GM12873 (cell line): ENCODE measurements around the gene ANKS1A.

Experiments used
- TF ChIP-seq, protein P1 (sequence below): IDR thresholded peaks from 2 replicates; pipeline ENCODE4 v1.5.1; 2012; ENCODE audit warnings: low read depth, mild to moderate bottlenecking, moderate library complexity, low read length, control low read depth; ENCODE audit not compliant: insufficient read depth; ENCODE audit errors: missing control alignments

Gene ANKS1A

DNA sequence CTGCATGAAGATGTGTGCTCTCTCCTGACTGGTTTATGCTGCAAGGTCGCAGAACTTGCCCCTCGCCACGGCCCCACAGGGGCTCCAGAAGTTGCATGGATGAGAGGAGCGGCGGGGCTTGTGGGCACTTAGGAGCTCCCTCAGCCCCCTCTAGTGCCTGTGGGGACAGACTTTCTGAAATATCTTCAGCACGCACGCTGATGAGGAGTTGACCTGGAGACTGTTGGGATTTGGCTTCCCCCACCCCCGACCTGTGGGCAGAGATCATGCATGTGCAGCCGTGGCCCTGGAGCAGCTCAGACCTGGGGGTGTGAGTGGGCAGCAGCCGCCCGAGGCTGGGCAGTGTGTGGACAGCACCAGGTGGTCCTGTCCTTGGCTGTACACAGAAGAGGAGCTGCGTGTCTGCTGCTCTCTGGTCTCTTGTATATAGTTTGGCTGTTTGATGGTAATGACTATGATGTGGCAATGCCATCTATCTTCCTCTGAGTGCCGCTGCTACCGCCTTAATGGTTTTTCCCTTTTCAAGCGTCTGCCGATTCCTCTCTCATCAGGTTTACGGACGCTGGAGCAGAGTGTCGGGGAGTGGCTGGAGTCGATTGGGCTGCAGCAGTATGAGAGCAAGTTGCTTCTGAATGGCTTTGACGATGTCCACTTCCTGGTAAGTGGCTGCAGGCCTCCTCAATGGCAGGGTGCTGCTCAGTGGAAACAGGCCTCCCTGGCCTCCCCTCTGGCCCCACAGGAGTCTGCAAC lies 170.7 kb downstream of the ANKS1A start:
- TF ChIP-seq, protein P1, sequence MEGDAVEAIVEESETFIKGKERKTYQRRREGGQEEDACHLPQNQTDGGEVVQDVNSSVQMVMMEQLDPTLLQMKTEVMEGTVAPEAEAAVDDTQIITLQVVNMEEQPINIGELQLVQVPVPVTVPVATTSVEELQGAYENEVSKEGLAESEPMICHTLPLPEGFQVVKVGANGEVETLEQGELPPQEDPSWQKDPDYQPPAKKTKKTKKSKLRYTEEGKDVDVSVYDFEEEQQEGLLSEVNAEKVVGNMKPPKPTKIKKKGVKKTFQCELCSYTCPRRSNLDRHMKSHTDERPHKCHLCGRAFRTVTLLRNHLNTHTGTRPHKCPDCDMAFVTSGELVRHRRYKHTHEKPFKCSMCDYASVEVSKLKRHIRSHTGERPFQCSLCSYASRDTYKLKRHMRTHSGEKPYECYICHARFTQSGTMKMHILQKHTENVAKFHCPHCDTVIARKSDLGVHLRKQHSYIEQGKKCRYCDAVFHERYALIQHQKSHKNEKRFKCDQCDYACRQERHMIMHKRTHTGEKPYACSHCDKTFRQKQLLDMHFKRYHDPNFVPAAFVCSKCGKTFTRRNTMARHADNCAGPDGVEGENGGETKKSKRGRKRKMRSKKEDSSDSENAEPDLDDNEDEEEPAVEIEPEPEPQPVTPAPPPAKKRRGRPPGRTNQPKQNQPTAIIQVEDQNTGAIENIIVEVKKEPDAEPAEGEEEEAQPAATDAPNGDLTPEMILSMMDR = no peak

DNA sequence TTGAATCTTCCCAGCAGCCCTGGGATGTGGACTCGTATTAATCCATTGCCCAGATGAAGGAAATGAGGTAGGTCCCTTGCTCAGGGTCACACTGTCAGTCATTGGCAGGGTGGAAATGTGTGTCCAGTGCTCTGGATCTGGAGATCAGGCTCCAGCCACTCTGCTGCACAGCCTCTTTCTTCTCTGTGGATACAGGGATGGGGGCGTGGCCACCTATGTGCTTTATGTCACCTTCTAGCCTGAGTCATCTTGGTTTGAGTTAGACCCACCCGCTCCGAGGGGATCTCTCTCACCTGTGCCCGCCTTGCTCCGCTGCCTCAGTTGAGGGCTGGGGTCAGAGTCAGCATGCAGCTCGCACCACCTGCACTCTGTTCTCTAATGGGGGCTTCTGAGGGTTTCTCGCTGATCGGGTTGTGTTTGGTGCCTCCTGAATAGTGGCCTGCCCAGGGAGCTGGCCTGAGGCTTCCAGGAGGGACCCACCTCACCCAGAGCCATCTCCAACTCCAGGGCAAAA lies 172.1 kb downstream of the ANKS1A start:
- TF ChIP-seq, protein P1 = no peak

DNA sequence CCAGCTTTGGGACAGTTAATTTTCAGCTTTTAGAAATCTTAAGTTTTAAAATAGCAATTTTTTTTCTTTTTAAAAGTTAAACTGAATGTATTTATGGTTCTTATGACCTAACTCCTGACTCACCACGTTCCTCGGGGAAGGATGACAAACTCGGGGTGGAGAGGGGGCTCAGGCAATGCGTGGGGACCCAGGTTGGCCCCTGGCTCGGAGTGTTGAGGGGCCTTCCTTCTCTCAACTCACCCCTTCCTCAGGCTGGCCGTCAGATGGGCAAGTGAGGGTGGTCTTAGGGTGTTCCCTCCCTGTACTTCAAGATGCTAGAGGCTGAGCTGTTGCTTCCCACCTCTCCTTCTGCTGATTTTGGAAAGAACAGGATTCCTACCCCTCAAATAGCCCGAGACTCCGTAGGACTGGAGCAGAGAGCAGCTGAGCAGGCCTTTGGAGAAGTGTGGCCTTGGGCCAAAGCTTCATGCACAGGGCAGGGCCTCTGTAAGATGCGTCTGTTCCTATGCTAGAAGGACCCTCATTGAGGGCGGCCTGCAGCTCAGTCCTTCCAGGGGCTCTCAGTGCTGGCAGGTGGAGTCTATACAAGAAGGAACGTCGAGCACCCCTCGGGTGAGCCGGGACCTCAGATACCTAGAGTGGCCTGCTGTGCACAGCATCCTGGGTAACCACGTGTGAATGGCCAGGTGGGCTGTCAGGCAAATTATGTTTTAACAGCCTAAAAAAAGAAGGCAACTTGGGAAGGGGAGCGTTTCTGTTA lies 172.8 kb downstream of the ANKS1A start:
- TF ChIP-seq, protein P1 = no peak

DNA sequence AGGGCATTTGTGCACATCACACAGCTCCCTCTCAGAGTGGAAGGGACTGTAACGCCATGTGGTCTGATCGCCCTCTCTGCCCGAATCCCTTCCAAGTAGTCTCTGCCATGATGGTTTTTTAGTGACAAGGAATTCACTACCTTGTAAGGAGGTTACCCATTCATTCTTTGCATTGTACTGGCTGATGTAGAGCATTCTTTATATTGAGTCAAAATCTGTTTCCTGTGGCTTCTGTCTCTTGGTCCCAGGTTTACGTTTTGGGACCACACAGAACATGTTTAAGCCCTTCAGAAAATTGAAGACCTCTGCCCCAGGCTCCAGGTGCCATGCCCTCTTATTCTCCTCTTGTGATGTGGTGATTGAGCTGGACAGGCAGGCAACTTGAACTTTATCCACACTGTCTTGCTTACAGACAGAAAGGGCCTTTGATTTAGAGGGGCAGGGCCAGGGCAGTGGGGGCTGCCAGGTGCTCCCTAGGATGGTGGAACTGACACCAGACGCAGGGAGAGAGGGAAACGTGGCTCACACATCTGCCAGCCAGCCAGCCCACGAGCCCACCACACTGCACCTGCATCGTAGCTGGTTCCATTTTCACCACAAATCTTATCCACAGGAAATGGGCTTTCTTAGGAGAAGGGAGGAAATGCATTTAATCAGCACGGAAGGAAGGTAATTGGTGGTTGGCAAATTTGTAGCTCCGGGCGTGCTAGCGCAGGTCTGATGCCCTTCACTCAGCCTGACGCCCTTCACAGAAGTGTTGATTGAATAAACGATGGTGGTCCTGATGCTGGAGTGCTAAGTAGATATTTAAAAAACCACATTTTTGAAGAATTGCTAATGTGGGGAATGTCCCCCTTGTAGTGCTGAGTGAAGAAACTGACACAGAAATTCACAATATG lies 173.9 kb downstream of the ANKS1A start:
- TF ChIP-seq, protein P1 = no peak

DNA sequence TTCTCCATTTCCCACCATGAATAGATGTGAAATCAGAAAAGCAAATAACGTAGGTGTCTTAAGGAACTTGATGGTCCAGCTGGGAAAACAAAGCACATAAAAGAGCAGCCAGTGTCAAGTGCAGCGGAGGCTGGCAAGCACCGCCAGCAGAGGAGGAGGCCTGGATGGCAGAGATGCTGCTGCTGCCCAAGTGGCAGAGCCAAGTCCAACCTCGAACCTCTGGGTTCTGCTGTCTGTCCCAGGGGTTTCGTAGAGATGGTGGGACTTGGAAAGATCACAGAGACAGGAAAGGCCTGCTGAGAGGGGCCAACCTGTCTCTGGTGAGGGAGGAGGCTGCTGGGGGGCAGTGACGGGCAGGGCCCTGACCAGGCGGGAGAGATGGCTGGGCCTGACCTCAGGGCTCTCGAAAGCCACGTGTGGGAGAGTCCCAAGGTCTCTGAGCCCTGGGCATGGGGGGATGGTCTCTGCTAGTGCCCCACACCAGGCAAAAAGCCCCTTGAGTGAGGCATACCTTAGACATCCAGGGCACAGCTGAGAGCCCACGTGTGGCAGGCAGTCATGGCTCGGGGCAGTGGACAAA lies 174.7 kb downstream of the ANKS1A start:
- TF ChIP-seq, protein P1 = no peak

DNA sequence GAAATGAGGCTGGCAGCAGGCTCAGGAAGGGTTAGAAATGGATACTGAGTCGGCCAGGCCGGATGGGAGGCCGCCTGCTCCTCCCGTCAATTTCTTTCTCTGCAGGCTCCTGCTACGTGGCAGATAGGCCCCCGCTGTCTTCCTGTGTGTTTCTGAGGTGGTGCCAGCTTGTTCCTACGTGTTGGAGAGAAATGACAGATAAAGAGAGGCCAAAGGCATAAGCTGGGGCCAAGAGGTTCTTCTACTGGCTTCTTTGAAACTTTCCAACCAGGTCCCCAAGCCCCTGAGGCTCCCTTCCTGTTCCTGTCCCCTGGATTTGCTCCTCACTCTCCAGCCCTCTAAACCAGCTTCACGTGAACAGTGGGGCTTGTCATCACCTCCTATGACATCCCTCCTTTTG lies 175.2 kb downstream of the ANKS1A start:
- TF ChIP-seq, protein P1 = no peak
